H1 (cell line): Measurements from ENCODE around the gene NEUROD4.

Source experiments
- CTCF ChIP-seq, 3 experiments: IDR thresholded peaks; 1 replicate in 2 of 3; 2 replicates in 1 of 3; pipeline versions ENCODE4 v1.5.1 to v1.6.1; 2011; ENCODE audit warnings: low read length in 3 of 3, mild to moderate bottlenecking in 3 of 3, inconsistent platforms in 2 of 3, low read depth in 1 of 3, moderate library complexity in 1 of 3; ENCODE audit not compliant: insufficient read depth in 1 of 3; ENCODE audit errors: control extremely low read depth in 1 of 3
- MAFK ChIP-seq: IDR thresholded peaks from 2 replicates; pipeline ENCODE4 v1.6.1; 2012; ENCODE audit warnings: low read depth, mild to moderate bottlenecking, improper control_type of control experiment, low read length
- POLR2A ChIP-seq, 2 experiments: IDR thresholded peaks; 1 replicate in 1 of 2; 2 replicates in 1 of 2; pipeline ENCODE4 v1.6.1; 2011; ENCODE audit warnings: low read depth in 2 of 2, low read length in 2 of 2, mild to moderate bottlenecking in 2 of 2; ENCODE audit errors: control extremely low read depth in 1 of 2
- RAD21 ChIP-seq, 2 experiments: IDR thresholded peaks in 1 of 2; conservative IDR thresholded peaks in 1 of 2; 2 replicates each; pipeline ENCODE4 v1.6.1; 2011; ENCODE audit warnings: low read depth in 2 of 2, low read length in 2 of 2, improper control_type of control experiment in 1 of 2, inconsistent platforms in 1 of 2, mild to moderate bottlenecking in 1 of 2, moderate library complexity in 1 of 2
- SIX5 ChIP-seq: IDR thresholded peaks from 2 replicates; pipeline ENCODE4 v1.6.1; 2011; ENCODE audit warnings: mild to moderate bottlenecking, low read depth, low read length
- TF ChIP-seq, protein P1 (sequence below): IDR thresholded peaks from 2 replicates; pipeline ENCODE4 v1.6.1; 2012; ENCODE audit warnings: inconsistent platforms

GRCh38 chr12:54977857-54978256, 41.9 kb upstream of the NEUROD4 start:
- TF ChIP-seq, protein P1, sequence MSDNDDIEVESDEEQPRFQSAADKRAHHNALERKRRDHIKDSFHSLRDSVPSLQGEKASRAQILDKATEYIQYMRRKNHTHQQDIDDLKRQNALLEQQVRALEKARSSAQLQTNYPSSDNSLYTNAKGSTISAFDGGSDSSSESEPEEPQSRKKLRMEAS = no peak
- TF ChIP-seq CTCF (IDR thresholded peaks at IDR 0.05; ENCODE audit: control extremely low read depth in 1 of 3, insufficient read depth in 1 of 3, low read depth in 1 of 3, low read length in 3 of 3) (no peak), SIX5 (no peak), MAFK (no peak), RAD21 (IDR thresholded peaks at IDR 0.05 in 1 of 2, conservative IDR thresholded peaks at IDR 0.05 in 1 of 2; ENCODE audit: low read depth in 2 of 2, low read length in 2 of 2) (no peak), POLR2A (IDR thresholded peaks at IDR 0.05; ENCODE audit: control extremely low read depth in 1 of 2, low read depth in 2 of 2, low read length in 2 of 2) (no peak)
